Mucosa of descending colon (tissue), 3 donors: ENCODE results near the gene P2RX5. TPM values are rescaled to one million over a fixed set of nuclear protein-coding genes. Genes with fewer than 3 reads are reported as not detected.

Source experiments
- ATAC-seq: fragments of 200-7000 bp; cut with Tn5 transposase; one replicate; pipeline ENCODE4 v1.9.1; 2020; ENCODE audit warnings: mild to moderate bottlenecking, moderate library complexity
- DNase-seq, 3 donors: peaks; one replicate each; pipeline ENCODE4 v3.0.0-alpha.2; 2020
- H3K36me3 ChIP-seq: fragments of 200-600 bp; one replicate; pipeline ENCODE4 v1.8.0; 2021; ENCODE audit warnings: low read depth, mild to moderate bottlenecking
- H3K4me1 ChIP-seq: fragments of 200-600 bp; one replicate; pipeline ENCODE4 v1.8.0; 2021; ENCODE audit warnings: low read depth, mild to moderate bottlenecking
- H3K4me3 ChIP-seq: fragments of 200-600 bp; one replicate; pipeline ENCODE4 v1.8.0; 2021; ENCODE audit warnings: mild to moderate bottlenecking
- H3K9me3 ChIP-seq: fragments of 200-600 bp; one replicate; pipeline ENCODE4 v1.8.0; 2021; ENCODE audit warnings: mild to moderate bottlenecking
- CTCF ChIP-seq: fragments of 200-600 bp; IDR thresholded peaks from one replicate; pipeline ENCODE4 v1.8.0; 2022; ENCODE audit warnings: antibody characterized with exemption, mild to moderate bottlenecking
- intact Hi-C, 2 donors: fragments of 100-400 bp; cut with DNase I in 1 of 2; cut with micrococcal nuclease in 1 of 2; formaldehyde crosslinking; loops; one replicate each; pipeline versions ENCODE4 v1.11.0 to v1.11.1; 2022; cut with DNase I, micrococcal nuclease
- total RNA-seq, 3 donors: library from RNA; stranded (reverse); fragmentation: NEBNext Ultra II Directional in 2 of 3; extraction: Animal tissue kit (Norgen Biotek cat#: 25700) in 2 of 3; gene quantifications; one replicate each; pipeline versions ENCODE4 v1.2.1 to v1.2.4, GENCODE V29; 2021 to 2023
- donor health status: DM: no; HTN: no; CAD: no; lungs with moderate emphysema.
- donor health status: DM: no; HTN: no; CAD: no.
- donor health status: DM: no; HTN: yes; CAD: no.

Gene P2RX5
- total RNA-seq, 3 donors from 2014 or later, result 0.73 to 2.6 (median 2.2) TPM

GRCh38 chr17:3678821-3679530 is 17.0 kb downstream of the P2RX5 start:
- intact Hi-C loops, result no loop called here
- Histone ChIP-seq H3K4me3 (no peak overlapping the region), H3K4me1 (no peaks in the 10 kb centered on the region), H3K36me3 (no peaks in the 10 kb centered on the region), H3K9me3 (no peaks in the 10 kb centered on the region)
- ATAC-seq, result no peak
- no peak for DNase-seq
- no peak for TF ChIP-seq CTCF

GRCh38 chr17:3678095-3678820 is 17.7 kb downstream of the P2RX5 start:
- intact Hi-C loops, result no loop called here
- Histone ChIP-seq H3K4me1 (no peaks in the 10 kb centered on the region), H3K36me3 (no peaks in the 10 kb centered on the region), H3K9me3 (no peaks in the 10 kb centered on the region), H3K4me3 (no peak overlapping the region)
- TF ChIP-seq CTCF, result no peak
- DNase-seq (no peak), ATAC-seq (no peak)

GRCh38 chr17:3675886-3676285 is 20.1 kb downstream of the P2RX5 start:
- DNase-seq, result no peak
- no peak overlapping the region for H3K4me3 ChIP-seq
- ATAC-seq, result no peak
- intact Hi-C loops, result no loop called here
- no peaks in the 10 kb centered on the region for H3K9me3 ChIP-seq
- H3K36me3 ChIP-seq, result no peaks in the 10 kb centered on the region
- H3K4me1 ChIP-seq, result no peaks in the 10 kb centered on the region
- TF ChIP-seq CTCF, result no peak

- Histone ChIP-seq H3K4me1 (peaks cover 9% of the 10 kb centered on the region), H3K4me3 (no peak overlapping the region), H3K36me3 (peaks cover 5% of the 10 kb centered on the region), H3K9me3 (no peaks in the 10 kb centered on the region)
- DNase-seq (no peak), ATAC-seq (no peak)
- intact Hi-C loops, result no loop called here
- TF ChIP-seq CTCF, result no peak
Measured at GRCh38 chr17:3672571-3672970, 23.4 kb downstream of the P2RX5 start.

GRCh38 chr17:3669548-3669947 is 26.4 kb downstream of the P2RX5 start:
- intact Hi-C loops, result no loop called here
- DNase-seq (no peak), ATAC-seq (no peak)
- no peak for TF ChIP-seq CTCF
- Histone ChIP-seq H3K9me3 (no peaks in the 10 kb centered on the region), H3K4me1 (peaks cover 26% of the 10 kb centered on the region), H3K36me3 (peaks cover 5% of the 10 kb centered on the region), H3K4me3 (no peak overlapping the region)
